GM21381 (cell line): ENCODE data around the gene KIF3C.
A peak's percentile ranks its signal among the peaks of the same experiment; 100 is the strongest.
"Not testable (repeated sequence)": the region's sequence is repeated elsewhere in the genome, so short reads cannot be mapped to it uniquely, and the experiment has no call there.

ENCODE experiments used
- ATAC-seq: cut with Tn5 transposase; IDR thresholded peaks from one replicate; pipeline ENCODE4 v1.9.1; 2021; ENCODE audit warnings: mild to moderate bottlenecking, moderate library complexity; ENCODE audit not compliant: unreplicated experiment

Gene KIF3C

DNA sequence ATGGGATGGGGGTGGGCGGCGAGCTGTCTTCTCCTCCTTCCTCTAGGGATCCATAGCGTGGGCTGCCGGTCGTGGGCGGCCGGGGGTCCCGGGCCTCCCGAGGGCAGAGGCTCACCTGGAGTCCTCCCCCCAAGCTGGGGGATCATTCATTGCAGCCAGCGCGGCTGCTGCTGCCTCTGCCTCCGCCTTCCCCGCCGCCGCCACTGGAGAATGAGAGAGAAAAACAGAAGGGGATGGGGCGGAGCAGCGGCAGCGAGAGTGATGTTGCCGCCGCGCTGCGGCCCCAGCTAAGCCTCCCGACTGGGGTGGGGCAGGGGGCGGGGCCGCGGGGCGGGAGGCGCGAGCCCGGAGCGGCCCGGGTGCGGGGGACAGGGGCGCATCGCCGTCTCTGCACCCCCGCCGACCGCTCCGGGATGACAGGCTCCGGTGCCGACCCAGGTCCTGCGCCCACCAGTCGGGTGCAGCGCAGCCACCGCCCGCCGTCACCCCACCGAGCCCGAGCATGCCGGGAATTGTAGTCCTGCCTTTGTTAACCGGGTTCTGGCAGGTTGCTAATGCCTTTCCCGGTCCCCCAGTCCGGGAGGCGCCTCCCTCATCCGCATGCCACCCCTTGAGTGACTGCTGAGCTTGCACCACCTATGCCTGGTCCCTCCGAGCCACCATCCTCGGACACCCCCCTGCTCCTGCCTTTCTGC, at the start of gene KIF3C:
TSS of gene KIF3C (minus strand) at position 225 of the 695 bp plus-strand sequence. CDS start 580 bp downstream, outside the sequence.
- ATAC-seq = peak; percentile 81

DNA sequence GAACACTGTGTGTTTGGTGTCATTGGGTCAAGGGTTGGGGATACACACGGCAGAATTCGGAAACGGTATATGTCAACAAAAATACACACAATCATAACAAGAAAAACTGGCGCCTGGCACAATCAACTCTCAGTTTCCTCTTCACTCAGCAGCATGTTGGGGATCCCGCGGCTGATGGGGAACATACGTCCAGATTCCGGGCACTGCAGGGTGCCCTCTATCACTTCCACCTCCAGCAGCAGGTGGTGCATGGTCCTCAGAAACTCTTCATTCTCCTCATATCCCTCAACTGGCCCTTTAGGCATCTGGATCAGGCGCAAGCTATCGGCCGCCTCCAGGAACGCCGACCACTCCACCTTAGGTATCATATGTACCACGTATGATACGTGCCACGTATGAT, 45.8 kb upstream of the KIF3C start:
- not testable (repeated sequence) for ATAC-seq

DNA sequence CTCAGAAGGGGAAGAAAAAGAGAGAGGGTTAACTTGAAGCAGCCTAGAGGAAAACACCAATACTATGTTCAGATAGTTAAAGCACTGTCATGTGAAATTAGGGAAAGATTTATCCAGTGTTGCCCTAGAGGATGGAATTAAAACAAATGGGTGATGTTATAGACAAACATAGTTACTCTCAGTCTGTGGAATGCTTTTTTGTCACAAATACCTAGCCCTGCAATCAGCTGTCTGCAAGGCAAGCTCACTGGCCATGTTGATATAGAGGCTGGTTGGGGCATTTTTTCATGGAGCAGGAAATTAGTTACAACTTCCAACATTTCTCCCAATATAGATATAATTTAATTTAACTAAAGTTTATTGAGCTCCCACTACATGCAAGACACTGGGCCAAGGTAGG, 43.2 kb upstream of the KIF3C start:
- ATAC-seq = no peak

DNA sequence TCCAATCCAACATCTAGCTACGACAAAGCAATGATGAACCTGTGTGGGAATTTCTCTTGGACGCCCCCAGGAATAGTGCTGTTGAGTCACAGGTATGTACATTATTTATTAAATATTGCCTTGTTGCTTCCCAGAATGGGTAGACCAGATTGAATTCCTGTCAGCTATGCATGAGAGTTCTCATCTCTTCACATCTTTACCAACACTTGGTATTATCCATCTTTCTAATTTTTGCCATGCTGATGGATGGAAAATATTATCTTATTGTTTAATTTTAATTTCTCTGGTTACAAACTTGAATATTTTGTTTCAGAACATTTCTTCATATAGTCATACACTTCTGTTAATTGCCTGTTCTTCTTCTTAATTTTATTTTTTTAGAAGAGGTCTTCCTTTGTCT, 42.0 kb upstream of the KIF3C start:
- ATAC-seq = no peak

DNA sequence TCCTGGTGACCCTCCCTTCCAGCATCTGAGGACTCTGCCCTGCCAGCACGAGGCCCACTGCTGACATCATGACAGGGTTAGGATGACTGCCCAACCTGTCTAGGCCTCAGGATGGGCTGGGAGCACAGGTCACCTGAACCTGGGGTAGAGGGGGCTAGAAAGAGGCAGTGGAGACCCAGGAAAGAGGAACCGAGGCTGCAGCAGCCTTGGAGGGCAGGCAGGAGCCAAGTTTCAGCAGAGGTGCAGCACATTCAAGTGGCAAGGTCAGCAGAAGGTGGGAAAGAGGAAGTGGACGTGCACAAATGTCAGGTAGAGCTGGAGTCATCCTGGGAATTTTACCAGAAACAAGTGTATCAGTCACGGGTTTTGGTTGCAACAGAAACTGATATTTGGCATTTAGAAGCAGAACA, 37.9 kb upstream of the KIF3C start:
- ATAC-seq = no peak

DNA sequence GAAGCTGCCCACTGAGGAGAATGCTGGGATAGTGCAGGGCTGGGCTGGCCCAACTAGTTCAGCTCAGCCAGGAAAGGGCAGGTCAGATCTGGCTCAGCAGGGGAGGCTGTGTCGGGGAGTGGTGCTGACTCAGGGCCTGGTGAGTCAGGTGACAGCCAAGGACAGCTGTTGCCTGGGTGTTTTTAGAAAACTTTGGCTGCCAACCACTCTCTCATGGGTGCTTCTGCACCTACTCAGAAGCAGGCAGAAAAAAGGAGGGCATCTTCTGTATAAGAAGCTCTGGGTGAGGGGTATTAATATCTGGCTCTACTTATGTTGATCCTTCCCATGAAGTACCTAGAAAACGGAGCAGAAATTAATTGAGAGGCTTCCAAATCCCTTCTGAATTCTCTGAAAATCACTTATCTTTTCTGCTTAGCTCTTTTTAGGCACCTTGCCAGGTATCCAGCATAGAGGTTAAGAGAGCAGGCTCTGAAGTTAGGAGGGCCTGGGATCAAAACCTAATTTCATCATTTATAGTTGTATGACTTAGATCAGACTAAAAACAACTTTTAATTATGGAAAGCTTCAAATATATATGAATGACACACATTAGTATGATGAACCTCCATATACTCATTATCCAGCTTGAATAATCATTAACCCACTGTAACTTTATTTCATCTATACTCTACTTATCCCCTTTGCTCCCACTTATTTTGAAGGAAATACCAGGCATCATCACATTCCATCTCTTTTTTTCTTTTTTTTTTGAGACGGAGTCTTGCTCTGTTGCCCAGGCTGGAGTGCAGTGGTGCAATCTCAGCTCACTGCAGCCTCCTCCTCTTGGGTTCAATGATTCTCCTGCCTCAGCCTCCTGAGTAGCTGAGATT, 36.1 kb upstream of the KIF3C start:
- no peak for ATAC-seq

DNA sequence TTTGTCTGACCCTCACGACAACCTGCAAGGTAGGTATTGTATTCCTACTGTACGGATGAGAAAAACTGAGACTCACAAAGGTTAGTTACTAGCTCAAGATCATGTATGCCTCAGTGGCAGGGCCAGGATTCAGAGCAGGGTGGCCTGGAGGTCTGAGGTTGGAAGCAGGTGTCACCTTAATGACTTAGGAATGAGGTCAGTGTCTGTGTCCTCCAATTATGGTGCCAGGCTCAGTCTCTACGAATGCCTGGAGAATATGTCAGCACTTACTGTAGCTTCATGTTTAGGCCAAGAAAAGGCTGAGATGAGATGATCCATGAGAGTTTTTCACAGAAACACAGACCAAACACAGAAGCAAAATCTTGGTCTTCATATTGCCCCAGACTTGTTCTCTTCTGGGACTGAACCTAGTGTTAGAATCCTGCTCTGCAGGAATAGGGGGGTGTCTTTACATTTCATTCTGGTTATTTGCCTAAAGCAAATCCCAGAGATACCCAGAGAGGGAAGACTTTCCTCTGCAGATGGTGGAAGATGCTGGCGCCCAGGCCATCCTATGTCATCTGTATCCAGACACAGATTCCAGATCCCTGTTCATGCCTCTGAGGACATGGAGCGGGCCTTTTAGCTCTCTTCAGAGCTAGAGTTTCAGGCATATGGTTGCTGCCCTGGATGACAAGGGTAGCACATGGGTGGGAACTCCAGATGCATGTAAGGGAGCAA, 35.3 kb upstream of the KIF3C start:
- ATAC-seq = no peak

DNA sequence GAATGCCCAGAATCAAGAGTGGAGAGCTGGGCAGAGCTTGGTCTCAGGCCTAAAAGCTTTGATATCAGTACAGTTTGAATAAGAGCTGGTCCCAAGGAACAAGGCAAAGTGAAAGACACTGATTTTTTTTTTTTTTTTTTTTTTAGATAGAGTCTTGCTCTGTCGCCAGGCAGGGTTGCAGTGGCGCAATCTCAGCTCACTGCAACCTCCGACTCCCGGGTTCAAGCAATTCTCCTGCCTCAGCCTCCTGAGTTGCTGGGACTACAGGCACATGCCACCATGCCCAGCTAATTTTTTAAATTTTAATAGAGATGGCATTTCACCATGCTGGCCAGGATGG, 34.4 kb upstream of the KIF3C start:
- not testable (repeated sequence) for ATAC-seq

DNA sequence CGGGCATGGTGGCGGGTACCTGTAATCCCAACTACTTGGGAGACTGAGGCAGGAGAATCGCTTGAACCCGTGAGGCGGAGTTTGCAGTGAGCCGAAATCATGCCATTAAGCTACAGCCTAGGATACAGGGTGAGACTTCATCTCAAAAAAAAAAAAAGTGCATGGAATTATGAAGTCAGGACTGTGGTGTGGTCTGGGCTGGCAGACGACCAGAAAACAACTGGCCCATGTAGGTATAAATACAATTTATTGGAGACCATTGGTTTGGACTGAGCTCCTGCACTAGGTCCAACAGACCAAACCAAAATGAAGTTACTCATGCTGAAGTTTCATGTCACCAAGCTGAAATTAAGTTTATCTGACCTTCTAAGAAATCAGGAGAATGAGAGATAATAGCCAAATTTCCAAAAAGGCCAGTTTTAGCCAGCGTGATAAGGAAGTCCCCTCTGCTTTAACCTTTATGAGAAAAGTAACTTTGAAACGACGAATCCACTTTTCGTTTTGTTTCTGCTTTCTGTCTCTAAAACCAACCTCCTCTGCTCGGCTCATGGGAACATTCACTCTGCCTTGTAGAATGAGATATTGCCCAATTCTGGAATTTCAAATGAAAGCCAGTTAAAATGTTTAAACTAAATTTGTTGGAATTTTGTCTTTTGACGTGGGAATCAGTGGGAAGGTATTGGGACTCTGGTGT, 33.9 kb upstream of the KIF3C start:
- ATAC-seq = no peak

DNA sequence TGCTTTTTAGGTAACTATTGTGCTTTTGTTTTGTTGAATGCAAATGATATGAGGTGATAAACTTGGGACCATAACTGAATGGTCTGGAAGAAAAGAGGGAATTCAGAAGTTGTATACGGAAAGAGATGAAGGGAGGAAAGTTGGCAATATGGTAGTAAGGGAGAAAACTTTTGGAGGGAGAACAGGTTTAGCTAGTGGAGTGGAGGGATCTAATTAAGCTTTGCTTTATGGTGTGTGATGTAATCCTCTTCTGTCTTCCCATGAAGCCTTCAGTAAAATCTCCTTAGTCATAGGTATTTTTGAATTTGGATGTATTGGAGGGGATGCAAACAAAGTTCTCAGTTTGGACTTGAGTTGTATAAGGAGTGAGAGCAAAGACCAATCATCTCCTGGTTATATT, 31.4 kb upstream of the KIF3C start:
- no peak for ATAC-seq

DNA sequence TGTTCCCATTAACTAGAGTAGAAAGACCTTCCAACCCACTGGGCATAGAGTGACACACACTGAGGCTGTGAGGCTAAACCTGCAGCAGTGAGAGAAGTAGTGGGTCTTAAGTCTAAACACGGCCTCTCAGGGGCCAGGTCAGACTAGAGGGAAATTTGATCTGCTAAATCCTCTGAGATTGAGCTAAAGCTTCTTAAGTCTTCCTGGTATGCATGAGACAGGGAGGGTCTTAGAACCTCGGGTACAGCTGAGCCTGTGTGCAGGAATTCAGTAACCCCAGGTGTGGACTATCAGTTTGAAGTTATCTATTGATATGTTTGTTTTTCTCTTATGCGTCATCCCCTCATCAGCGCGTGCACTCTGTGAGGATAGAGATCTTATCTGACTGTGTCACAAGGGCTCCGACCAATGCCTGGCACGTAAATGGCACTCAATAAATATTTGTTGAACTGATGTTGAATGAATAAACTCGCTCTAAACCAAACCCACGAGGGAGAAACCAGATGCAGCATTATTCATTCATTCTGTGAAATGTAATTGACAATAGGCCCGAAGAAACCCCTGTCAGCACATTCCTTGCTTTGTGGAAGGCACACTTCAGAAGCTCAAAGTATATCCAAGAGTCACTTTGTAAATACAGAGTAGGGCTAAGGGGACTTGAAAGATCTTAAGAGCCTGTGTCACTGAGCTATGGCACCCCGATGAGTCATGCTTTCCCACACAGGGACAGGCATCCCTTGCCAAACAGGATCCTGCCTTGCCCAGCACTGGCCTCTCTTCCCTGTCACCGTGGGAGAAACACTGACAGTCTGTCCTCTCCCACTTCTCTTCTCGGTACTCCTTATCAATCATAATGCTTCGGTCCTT, 29.9 kb upstream of the KIF3C start:
- ATAC-seq = no peak

DNA sequence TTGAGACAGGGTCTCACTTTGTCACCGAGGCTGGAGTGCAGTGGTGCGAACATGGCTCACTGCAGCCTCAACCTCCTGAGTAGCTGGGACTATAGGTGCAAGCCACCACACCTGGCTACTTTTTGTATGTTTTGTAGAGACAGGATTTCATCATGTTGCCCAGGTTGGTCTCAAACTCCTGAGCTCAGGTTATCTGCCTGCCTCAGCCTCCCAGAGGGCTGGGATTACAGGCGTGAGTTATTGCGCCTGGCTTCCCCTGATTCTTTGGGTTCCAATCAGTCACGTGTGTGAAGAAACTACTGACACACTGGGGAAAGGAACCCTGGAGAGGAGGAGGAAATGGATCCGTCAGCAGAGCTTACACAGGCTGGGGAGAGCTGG, 29.3 kb upstream of the KIF3C start:
- no peak for ATAC-seq

DNA sequence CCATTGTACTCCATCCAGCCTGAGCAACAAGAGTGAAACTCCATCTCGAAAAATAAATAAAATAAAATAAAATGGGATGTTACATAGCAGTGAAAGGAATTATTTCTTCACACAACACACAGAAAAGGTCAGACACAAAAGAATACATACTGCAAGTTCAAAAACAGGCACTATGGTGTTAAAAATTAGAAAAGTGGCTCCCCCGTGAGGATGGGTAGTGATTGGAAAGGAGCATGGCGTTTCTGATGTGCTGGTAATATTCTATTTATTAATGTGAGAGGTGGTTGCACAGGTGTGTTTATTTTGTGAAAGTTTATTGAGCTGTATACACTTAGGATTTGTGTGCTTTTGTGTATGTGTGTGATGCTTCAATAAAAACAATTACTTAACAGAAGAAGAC, 28.6 kb upstream of the KIF3C start:
- ATAC-seq = no peak

DNA sequence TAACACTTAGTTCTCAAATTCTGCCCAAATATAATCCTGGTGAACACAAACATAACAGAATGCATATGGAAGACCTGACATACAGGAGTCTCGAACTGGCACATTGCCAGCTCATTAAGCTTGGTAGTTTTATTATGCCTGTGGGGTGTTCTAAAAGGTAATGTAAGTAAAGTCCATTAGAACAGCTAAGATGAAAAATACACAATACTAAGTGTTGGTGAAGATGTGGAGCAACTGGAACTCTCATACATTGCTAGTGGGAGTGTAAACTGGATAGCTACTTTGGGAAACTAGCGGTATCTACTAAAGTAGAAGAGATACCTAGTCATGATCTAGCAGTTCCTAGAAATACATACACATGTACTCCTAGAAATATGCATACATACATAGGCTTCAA, 27.3 kb upstream of the KIF3C start:
- no peak for ATAC-seq

DNA sequence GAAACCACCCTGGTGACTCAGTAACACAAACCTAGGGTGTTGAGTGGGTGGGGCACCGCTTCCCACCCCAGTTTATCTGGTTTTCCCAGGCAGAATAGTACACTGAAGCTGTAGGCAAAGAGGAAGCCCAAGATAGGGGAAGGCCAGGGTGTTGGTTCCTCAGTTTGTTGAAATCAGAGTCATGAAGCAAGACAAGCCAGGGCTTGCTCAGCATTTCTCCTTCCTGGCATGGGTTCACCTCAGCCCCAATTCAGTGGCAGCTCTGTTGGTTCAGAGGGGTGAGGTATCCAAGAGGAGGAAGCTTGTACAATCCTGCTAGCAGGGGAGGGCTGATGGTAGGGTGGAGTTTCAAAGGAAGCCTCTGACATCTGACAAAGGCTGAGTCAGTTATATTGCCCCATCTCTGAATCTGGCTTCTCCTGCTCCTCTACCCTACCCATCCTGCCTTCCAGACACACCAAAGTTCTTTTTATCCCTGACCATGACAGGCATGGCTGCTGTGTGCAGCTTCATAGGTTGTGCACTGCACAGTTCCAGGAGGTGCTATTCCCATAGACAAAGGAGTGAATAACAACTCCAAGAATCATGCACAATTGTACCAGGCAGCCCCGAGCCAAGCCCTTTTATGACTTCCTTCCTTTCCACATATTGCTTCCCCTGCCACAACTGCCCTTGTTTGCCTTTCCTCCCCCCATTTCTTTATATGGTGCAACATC, 26.7 kb upstream of the KIF3C start:
- ATAC-seq = no peak

DNA sequence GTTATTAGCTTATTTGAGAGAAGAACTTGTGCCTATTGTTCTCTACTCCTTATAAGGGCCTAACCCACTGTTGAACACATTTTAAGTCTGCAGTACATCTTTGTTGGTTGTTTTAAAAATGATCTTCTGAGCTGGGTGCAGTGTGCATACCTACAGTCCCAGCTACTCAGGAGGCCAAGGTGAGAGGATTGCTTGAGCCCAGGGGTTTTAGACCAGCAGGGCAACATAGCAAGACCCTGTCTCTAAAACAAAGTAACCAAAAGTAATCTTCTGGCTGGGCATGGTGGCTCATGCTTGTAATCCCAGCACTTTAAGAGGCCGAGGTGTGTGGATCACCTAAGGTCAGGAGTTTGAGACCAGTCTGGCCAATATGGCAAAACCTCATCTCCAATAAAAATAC, 25.8 kb upstream of the KIF3C start:
- no peak for ATAC-seq

DNA sequence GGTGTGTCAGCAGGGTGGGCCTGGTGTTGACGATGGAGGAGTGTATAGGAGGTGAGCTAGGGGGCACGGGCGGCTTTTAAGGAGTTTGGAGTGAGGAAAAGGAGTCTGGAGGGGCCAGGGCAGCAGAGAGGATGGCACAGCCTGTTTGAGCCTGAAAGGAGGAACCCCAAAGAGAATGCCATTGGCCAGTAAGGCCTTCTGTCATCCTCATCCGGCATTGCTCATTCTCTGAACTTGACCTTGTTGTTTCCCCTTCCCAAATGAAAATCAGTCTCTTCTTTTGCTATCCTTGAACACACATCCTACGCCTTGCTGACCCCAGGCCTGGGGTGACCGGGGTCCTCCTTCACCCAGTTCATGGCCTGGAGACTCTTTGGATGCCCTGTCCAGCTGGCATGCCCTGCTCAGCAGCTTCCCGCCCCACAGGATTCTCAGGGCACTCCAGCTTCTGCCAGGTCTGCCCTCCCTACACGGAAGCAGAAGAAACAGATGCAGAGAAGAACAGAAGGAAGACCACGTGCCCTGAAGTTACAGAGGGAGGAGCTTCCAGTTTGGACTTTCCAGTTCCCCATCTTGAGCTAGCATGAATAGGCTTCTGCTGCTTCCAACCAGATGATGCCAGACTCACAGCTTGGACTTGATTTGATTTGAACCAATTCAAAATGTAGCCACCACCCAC, 20.5 kb upstream of the KIF3C start:
- ATAC-seq = no peak

DNA sequence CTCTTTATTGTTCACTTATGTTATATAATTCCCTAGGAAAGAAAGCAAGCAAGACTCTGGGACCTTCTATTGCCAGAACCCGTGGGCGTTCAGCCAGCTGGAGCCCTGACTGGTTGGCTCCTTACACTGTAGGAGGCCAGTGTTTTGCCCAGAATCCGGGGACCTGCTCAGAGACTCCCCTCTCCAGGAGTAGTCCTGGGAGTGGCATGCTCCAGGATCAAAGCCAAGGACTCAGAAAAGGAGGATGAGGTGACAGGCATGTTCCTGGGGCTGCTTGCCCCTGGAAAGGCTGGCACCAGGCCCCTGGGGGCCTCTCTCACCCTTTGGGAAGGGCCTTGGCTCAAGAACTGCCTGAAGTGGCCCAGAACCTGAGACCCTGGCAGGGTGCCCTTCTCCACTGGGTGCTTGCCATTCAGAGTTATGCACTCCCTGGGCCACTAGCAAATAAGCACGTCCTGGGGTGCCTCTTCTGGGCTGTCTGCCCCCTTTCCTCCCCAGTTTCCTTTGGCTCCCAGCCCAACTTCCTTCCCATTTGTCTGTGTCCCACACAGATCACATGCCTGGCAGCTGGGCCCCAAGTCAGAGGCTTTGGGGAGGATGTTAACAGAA, 19.6 kb upstream of the KIF3C start:
- no peak for ATAC-seq
